ENCODE measurements around the gene MND1.

DNA sequence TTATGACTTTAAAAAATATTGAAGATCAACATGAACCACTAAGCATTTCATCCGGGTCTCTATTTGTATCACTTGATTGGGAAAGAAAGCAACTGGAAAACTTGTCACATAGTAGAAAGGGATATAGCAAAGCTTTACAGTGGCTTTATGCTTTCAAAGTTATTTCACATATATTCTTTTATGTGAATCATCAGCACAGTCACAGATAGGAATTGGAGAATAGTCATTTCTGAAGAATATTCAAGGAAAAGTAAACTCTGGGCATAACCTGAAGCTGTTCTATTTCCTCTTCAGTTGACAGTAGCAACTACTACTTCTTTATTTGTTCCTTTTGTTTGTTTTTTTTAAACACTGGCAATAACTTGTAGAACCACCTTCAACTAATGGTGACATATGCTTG is 50.5 kb downstream of the MND1 start:
- no peak for TF ChIP-seq POLR2A (IDR thresholded peaks at IDR 0.05)
- TF ChIP-seq, protein P1, sequence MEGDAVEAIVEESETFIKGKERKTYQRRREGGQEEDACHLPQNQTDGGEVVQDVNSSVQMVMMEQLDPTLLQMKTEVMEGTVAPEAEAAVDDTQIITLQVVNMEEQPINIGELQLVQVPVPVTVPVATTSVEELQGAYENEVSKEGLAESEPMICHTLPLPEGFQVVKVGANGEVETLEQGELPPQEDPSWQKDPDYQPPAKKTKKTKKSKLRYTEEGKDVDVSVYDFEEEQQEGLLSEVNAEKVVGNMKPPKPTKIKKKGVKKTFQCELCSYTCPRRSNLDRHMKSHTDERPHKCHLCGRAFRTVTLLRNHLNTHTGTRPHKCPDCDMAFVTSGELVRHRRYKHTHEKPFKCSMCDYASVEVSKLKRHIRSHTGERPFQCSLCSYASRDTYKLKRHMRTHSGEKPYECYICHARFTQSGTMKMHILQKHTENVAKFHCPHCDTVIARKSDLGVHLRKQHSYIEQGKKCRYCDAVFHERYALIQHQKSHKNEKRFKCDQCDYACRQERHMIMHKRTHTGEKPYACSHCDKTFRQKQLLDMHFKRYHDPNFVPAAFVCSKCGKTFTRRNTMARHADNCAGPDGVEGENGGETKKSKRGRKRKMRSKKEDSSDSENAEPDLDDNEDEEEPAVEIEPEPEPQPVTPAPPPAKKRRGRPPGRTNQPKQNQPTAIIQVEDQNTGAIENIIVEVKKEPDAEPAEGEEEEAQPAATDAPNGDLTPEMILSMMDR (IDR thresholded peaks at IDR 0.05): no peak

Measured in lower leg skin (tissue), 3 donors.